Measurements from ENCODE around the gene GBP7.

The GBP7 gene

GRCh38 chr1:89125240-89125912 lies 50.4 kb downstream of the GBP7 start:
- no peaks in the 10 kb centered on the region for H3K27me3 ChIP-seq (ENCODE audit: control insufficient read depth in 1 of 2, insufficient read depth in 1 of 2, low read length in 2 of 2)
- H3K18ac ChIP-seq (ENCODE audit: low read depth in 1 of 2, low read length in 2 of 2): peak overlapping the region in 1 of 2 experiments; percentile 21
- no peak overlapping the region for H2AK5ac ChIP-seq (ENCODE audit: low read length, severe bottlenecking)
- peak overlapping the region in 1 of 2 experiments; percentile 65 for H3K14ac ChIP-seq (ENCODE audit: low read length in 2 of 2)
- peaks cover 8% of the 10 kb centered on the region for H3K4me1 ChIP-seq (ENCODE audit: control insufficient read depth, insufficient read depth, low read depth, low read length)
- peaks cover 0 to 16% of the 10 kb centered on the region in 2 experiments for H3K36me3 ChIP-seq (ENCODE audit: control insufficient read depth in 1 of 2, insufficient read depth in 2 of 2, low read depth in 1 of 2, low read length in 2 of 2)
- H3K4ac ChIP-seq (ENCODE audit: low read depth in 1 of 2, low read length in 2 of 2): peak overlapping the region in 1 of 2 experiments; percentile 79
- peak overlapping the region; percentile 89 for H3K9ac ChIP-seq (ENCODE audit: low read length)
- H2AFZ ChIP-seq (ENCODE audit: low read depth, low read length): peak overlapping the region; percentile 39
- peak overlapping the region; percentile 73 for H2BK5ac ChIP-seq (ENCODE audit: low read depth, low read length, poor library complexity, severe bottlenecking)
- peak overlapping the region; percentile 83 for H3K27ac ChIP-seq (ENCODE audit: low read length, poor library complexity, severe bottlenecking)
- no peak overlapping the region for H4K91ac ChIP-seq (ENCODE audit: low read length)
- H3K23ac ChIP-seq (ENCODE audit: low read length in 2 of 2): no peak overlapping the region
- H3K4me2 ChIP-seq (ENCODE audit: low read length, poor library complexity, severe bottlenecking): peak overlapping the region; percentile 82
- peak overlapping the region in 1 of 2 experiments; percentile 85 for H3K4me3 ChIP-seq (ENCODE audit: insufficient read depth in 1 of 2, low read depth in 1 of 2, low read length in 2 of 2)
- 65% methylated on average over 3 of the region's 3 CpGs for WGBS
- no peak overlapping the region for H2BK12ac ChIP-seq (ENCODE audit: low read length in 2 of 2)
- no peaks in the 10 kb centered on the region for H3K9me3 ChIP-seq (ENCODE audit: control insufficient read depth, low read length)
- no peak overlapping the region for H2BK120ac ChIP-seq (ENCODE audit: low read depth, low read length)
- DNase-seq: no peak
- peaks cover 1% of the 10 kb centered on the region for H3K79me1 ChIP-seq (replicated peaks; ENCODE audit: low read length, poor library complexity, severe bottlenecking)
- no peak overlapping the region for H4K8ac ChIP-seq (ENCODE audit: low read length)
- H2BK15ac ChIP-seq (ENCODE audit: low read depth, poor library complexity, severe bottlenecking): no peak overlapping the region

- no peak overlapping the region for H3K9ac ChIP-seq (ENCODE audit: low read length)
- H2AFZ ChIP-seq (ENCODE audit: low read depth, low read length): no peak overlapping the region
- no peak overlapping the region for H3K14ac ChIP-seq (ENCODE audit: low read length in 2 of 2)
- no peak overlapping the region for H3K4ac ChIP-seq (ENCODE audit: low read depth in 1 of 2, low read length in 2 of 2)
- no peaks in the 10 kb centered on the region for H3K9me3 ChIP-seq (ENCODE audit: control insufficient read depth, low read length)
- no peak overlapping the region for H4K8ac ChIP-seq (ENCODE audit: low read length)
- peaks cover 1% of the 10 kb centered on the region for H3K79me1 ChIP-seq (replicated peaks; ENCODE audit: low read length, poor library complexity, severe bottlenecking)
- no peak overlapping the region for H3K4me3 ChIP-seq (ENCODE audit: insufficient read depth in 1 of 2, low read depth in 1 of 2, low read length in 2 of 2)
- 98% methylated on average over 8 of the region's 8 CpGs for WGBS
- no peak overlapping the region for H3K4me2 ChIP-seq (ENCODE audit: low read length, poor library complexity, severe bottlenecking)
- H2AK5ac ChIP-seq (ENCODE audit: low read length, severe bottlenecking): no peak overlapping the region
- no peak overlapping the region for H4K91ac ChIP-seq (ENCODE audit: low read length)
- H3K4me1 ChIP-seq (ENCODE audit: control insufficient read depth, insufficient read depth, low read depth, low read length): peaks cover 3% of the 10 kb centered on the region
- no peaks in the 10 kb centered on the region for H3K27me3 ChIP-seq (ENCODE audit: control insufficient read depth in 1 of 2, insufficient read depth in 1 of 2, low read length in 2 of 2)
- H3K18ac ChIP-seq (ENCODE audit: low read depth in 1 of 2, low read length in 2 of 2): no peak overlapping the region
- H2BK120ac ChIP-seq (ENCODE audit: low read depth, low read length): no peak overlapping the region
- no peak overlapping the region for H3K27ac ChIP-seq (ENCODE audit: low read length, poor library complexity, severe bottlenecking)
- no peak for DNase-seq
- H3K23ac ChIP-seq (ENCODE audit: low read length in 2 of 2): no peak overlapping the region
- no peak overlapping the region for H2BK15ac ChIP-seq (ENCODE audit: low read depth, poor library complexity, severe bottlenecking)
- no peak overlapping the region for H2BK12ac ChIP-seq (ENCODE audit: low read length in 2 of 2)
- H2BK5ac ChIP-seq (ENCODE audit: low read depth, low read length, poor library complexity, severe bottlenecking): no peak overlapping the region
- peaks cover 2 to 53% of the 10 kb centered on the region in 2 experiments for H3K36me3 ChIP-seq (ENCODE audit: control insufficient read depth in 1 of 2, insufficient read depth in 2 of 2, low read depth in 1 of 2, low read length in 2 of 2)
Observed at GRCh38 chr1:89121641-89122040, 54.2 kb downstream of the GBP7 start.

GRCh38 chr1:89114662-89115061 lies 61.1 kb downstream of the GBP7 start:
- no peak overlapping the region for H2BK12ac ChIP-seq (ENCODE audit: low read length in 2 of 2)
- H3K79me1 ChIP-seq (replicated peaks; ENCODE audit: low read length, poor library complexity, severe bottlenecking): no peaks in the 10 kb centered on the region
- H3K9ac ChIP-seq (ENCODE audit: low read length): no peak overlapping the region
- H3K27ac ChIP-seq (ENCODE audit: low read length, poor library complexity, severe bottlenecking): no peak overlapping the region
- 82% methylated on average over 1 of the region's 2 CpGs for WGBS
- no peaks in the 10 kb centered on the region for H3K4me1 ChIP-seq (ENCODE audit: control insufficient read depth, insufficient read depth, low read depth, low read length)
- DNase-seq: no peak
- no peak overlapping the region for H3K18ac ChIP-seq (ENCODE audit: low read depth in 1 of 2, low read length in 2 of 2)
- no peak overlapping the region for H2BK15ac ChIP-seq (ENCODE audit: low read depth, poor library complexity, severe bottlenecking)
- H3K4me2 ChIP-seq (ENCODE audit: low read length, poor library complexity, severe bottlenecking): no peak overlapping the region
- no peak overlapping the region for H4K91ac ChIP-seq (ENCODE audit: low read length)
- peaks cover 6 to 97% of the 10 kb centered on the region in 2 experiments for H3K36me3 ChIP-seq (ENCODE audit: control insufficient read depth in 1 of 2, insufficient read depth in 2 of 2, low read depth in 1 of 2, low read length in 2 of 2)
- H2BK120ac ChIP-seq (ENCODE audit: low read depth, low read length): no peak overlapping the region
- H3K14ac ChIP-seq (ENCODE audit: low read length in 2 of 2): no peak overlapping the region
- no peaks in the 10 kb centered on the region for H3K9me3 ChIP-seq (ENCODE audit: control insufficient read depth, low read length)
- H3K4ac ChIP-seq (ENCODE audit: low read depth in 1 of 2, low read length in 2 of 2): no peak overlapping the region
- no peaks in the 10 kb centered on the region for H3K27me3 ChIP-seq (ENCODE audit: control insufficient read depth in 1 of 2, insufficient read depth in 1 of 2, low read length in 2 of 2)
- no peak overlapping the region for H3K23ac ChIP-seq (ENCODE audit: low read length in 2 of 2)
- H4K8ac ChIP-seq (ENCODE audit: low read length): no peak overlapping the region
- H2AFZ ChIP-seq (ENCODE audit: low read depth, low read length): no peak overlapping the region
- no peak overlapping the region for H2BK5ac ChIP-seq (ENCODE audit: low read depth, low read length, poor library complexity, severe bottlenecking)
- H2AK5ac ChIP-seq (ENCODE audit: low read length, severe bottlenecking): no peak overlapping the region
- H3K4me3 ChIP-seq (ENCODE audit: insufficient read depth in 1 of 2, low read depth in 1 of 2, low read length in 2 of 2): no peak overlapping the region

- Histone ChIP-seq H3K14ac (ENCODE audit: low read length in 2 of 2) (no peak overlapping the region), H3K27me3 (ENCODE audit: control insufficient read depth in 1 of 2, insufficient read depth in 1 of 2, low read length in 2 of 2) (no peaks in the 10 kb centered on the region), H3K4me1 (ENCODE audit: control insufficient read depth, insufficient read depth, low read depth, low read length) (no peaks in the 10 kb centered on the region), H3K9ac (ENCODE audit: low read length) (no peak overlapping the region), H3K9me3 (ENCODE audit: control insufficient read depth, low read length) (no peaks in the 10 kb centered on the region), H2BK15ac (ENCODE audit: low read depth, poor library complexity, severe bottlenecking) (no peak overlapping the region), H3K27ac (ENCODE audit: low read length, poor library complexity, severe bottlenecking) (no peak overlapping the region), H3K23ac (ENCODE audit: low read length in 2 of 2) (no peak overlapping the region), H3K4me2 (ENCODE audit: low read length, poor library complexity, severe bottlenecking) (no peak overlapping the region), H4K8ac (ENCODE audit: low read length) (no peak overlapping the region), H4K91ac (ENCODE audit: low read length) (no peak overlapping the region), H2AFZ (ENCODE audit: low read depth, low read length) (no peak overlapping the region), H3K4me3 (ENCODE audit: insufficient read depth in 1 of 2, low read depth in 1 of 2, low read length in 2 of 2) (no peak overlapping the region), H2BK120ac (ENCODE audit: low read depth, low read length) (no peak overlapping the region), H3K36me3 (ENCODE audit: control insufficient read depth in 1 of 2, insufficient read depth in 2 of 2, low read depth in 1 of 2, low read length in 2 of 2) (peaks cover 6 to 97% of the 10 kb centered on the region in 2 experiments), H2BK5ac (ENCODE audit: low read depth, low read length, poor library complexity, severe bottlenecking) (no peak overlapping the region), H3K18ac (ENCODE audit: low read depth in 1 of 2, low read length in 2 of 2) (no peak overlapping the region), H3K4ac (ENCODE audit: low read depth in 1 of 2, low read length in 2 of 2) (no peak overlapping the region), H2BK12ac (ENCODE audit: low read length in 2 of 2) (no peak overlapping the region), H3K79me1 (replicated peaks; ENCODE audit: low read length, poor library complexity, severe bottlenecking) (no peaks in the 10 kb centered on the region), H2AK5ac (ENCODE audit: low read length, severe bottlenecking) (no peak overlapping the region)
- no peak for DNase-seq
- 87% methylated on average over 3 of the region's 5 CpGs for WGBS
Observed at GRCh38 chr1:89112871-89113613, 62.8 kb downstream of the GBP7 start.
